GM20000 (cell line): ENCODE results near the gene ERBB4.

ENCODE experiments used
- DNase-seq: peaks from one replicate; pipeline ENCODE4 v3.0.0; 2012; ENCODE audit warnings: low spot score
- TF ChIP-seq, protein P1 (sequence below): IDR thresholded peaks from 2 replicates; pipeline ENCODE4 v1.5.1; 2012; ENCODE audit warnings: mild to moderate bottlenecking, control low read depth; ENCODE audit errors: extremely low read depth, missing control alignments

The ERBB4 gene

DNA sequence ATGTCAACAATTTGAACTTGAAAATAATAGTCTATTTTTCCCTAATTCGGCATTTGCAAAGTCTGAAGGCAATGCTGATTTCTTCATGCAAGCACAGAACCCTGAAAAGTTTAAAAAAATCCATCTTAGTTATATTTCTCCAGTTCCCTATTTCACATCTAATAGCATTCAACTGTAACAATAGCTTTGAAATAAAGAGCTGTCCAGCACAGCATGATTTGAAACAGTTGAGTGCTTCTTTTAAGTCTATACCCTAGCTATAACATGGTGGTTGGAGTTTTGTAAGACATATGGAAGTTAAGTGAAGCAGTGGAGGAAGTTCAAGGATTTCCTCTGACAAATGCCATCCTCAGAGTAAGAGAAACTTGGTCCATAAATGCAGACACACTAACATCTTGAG lies 691.9 kb downstream of the ERBB4 start:
- DNase-seq: no peak
- TF ChIP-seq, protein P1, sequence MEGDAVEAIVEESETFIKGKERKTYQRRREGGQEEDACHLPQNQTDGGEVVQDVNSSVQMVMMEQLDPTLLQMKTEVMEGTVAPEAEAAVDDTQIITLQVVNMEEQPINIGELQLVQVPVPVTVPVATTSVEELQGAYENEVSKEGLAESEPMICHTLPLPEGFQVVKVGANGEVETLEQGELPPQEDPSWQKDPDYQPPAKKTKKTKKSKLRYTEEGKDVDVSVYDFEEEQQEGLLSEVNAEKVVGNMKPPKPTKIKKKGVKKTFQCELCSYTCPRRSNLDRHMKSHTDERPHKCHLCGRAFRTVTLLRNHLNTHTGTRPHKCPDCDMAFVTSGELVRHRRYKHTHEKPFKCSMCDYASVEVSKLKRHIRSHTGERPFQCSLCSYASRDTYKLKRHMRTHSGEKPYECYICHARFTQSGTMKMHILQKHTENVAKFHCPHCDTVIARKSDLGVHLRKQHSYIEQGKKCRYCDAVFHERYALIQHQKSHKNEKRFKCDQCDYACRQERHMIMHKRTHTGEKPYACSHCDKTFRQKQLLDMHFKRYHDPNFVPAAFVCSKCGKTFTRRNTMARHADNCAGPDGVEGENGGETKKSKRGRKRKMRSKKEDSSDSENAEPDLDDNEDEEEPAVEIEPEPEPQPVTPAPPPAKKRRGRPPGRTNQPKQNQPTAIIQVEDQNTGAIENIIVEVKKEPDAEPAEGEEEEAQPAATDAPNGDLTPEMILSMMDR: no peak

DNA sequence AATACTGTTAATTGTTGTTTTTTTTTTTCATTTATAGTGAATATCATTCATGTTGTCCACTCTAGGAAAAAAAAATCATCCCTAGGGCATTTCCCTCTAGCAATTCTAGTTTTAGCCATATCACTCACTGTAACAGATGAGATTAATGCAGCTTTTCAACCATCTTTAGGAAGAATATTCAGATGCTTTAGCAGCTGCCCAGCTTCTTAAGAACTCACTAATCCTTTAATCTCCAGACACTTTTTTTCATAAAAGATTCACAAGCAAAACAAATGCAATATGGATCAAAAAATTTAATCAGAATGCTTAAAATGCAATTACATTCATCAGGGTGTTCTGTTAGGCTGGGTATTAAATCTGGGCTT lies 692.6 kb downstream of the ERBB4 start:
- TF ChIP-seq, protein P1: no peak
- no peak for DNase-seq

DNA sequence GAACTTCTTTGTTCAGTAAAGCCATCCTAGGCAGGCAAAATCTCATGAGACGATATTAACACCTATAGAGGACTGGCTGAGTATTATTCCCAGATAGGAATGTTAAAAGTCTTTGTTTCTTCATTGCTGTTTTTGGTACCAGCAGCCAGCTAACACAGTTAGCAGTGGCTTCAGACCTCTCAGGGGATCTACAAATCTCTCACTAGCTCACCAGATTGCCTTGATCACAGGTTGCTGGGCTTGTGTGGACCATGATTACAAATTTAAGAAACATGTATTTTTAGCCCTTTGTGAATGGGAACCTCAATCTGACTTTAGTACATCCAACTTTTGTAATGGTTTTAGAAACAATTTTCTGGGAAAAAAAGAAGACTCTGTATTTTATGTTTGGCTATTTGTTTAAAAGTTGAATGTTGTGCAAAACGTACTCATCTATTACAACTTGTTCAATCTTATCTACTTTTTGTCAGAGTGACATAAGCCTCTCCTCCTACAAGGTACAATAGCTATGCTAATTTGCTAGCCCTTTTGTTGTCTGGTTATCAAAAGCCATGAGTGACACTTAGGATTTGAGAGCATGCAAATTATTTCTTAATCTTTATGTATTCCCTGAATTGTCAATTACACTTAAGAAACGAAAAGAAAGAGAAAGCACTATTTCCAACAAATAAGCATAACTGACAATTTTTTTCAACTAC lies 693.1 kb downstream of the ERBB4 start:
- TF ChIP-seq, protein P1: no peak
- no peak for DNase-seq

DNA sequence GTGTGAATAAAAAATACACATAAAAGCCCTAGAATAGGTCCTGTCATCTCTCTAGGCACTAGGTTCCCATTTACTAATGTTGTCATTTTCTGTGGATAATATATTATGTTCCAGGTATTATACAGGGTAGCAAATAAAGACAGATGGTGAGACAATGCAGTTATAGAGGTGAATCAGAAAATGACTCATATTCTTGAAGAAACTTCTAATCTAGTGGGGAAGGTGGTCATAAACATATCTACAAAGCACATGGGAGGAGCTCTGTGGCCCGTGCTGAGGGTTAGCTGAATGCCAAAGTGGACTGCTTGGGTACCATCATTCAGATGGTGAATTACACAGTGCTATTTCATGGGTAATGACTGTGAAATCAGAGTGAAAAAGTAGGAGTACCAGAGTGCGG lies 700.9 kb downstream of the ERBB4 start:
- DNase-seq: no peak
- TF ChIP-seq, protein P1: no peak

DNA sequence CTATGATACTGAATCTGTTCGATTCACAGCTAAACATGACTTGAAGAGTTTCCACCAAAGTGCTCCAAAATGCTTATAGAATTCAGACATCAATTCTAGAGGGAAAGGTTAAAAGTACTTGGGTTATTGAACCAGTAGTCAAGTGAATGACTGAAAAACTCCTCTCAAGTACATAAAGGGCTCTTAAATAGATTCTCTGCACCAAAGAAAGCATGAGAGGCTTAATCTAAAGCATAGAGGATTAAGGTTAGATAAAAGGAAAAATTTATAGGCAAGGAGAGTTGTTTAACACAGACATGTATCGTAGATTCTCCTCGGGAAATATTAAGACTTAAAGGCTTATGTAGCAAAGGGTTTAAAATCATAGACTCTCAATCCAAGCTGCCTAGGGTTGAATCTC lies 701.4 kb downstream of the ERBB4 start:
- TF ChIP-seq, protein P1: no peak
- no peak for DNase-seq

DNA sequence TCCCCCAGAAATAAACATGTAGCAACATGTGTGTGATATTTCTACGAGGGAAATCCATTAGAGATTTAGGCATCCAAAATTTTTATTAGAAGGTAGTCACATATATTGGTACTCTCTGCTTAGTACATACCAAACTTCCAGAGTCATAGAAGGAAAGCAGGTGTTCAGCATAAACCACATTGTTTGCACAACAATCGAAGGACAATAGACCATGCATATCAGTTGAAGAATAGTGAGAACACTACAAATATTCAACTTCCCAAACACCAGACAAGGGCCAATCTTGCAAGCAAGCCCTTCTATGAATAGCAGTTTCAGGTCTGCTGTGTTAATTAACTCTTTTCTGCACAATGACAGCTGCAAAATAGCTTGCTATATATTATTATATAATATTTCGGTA lies 702.2 kb downstream of the ERBB4 start:
- DNase-seq: no peak

DNA sequence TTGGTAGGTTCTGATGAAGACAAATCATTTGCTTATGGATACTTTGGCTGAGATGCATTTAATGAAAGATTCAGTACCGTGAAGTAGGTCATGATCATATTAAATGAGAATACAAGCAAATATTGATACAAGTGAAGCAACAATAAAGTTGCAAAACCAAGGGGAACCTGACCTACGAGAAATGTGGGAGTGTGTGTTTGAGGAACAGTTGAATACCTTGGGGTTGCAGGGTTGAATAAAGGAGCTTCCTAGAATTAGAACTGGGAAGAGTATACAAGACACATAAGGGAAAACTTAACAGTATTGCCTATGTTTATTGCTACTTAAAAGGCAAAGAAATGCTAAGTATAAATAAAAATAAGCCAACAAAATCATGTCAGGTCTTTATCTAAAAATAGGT lies 702.9 kb downstream of the ERBB4 start:
- TF ChIP-seq, protein P1: no peak
- no peak for DNase-seq

More for the DNA sequence above, 702.2 kb downstream of the ERBB4 start:
- TF ChIP-seq, protein P1: no peak
